ENCODE measurements around the gene IFNL2. TPM values are rescaled to one million over a fixed set of nuclear protein-coding genes. Genes with fewer than 3 reads are reported as not detected.
"Not testable (repeated sequence)": the region's sequence is repeated elsewhere in the genome, so short reads cannot be mapped to it uniquely, and the experiment has no call there.

The IFNL2 gene
- total RNA-seq, 1 donor from 2014 or later, result not detected

DNA sequence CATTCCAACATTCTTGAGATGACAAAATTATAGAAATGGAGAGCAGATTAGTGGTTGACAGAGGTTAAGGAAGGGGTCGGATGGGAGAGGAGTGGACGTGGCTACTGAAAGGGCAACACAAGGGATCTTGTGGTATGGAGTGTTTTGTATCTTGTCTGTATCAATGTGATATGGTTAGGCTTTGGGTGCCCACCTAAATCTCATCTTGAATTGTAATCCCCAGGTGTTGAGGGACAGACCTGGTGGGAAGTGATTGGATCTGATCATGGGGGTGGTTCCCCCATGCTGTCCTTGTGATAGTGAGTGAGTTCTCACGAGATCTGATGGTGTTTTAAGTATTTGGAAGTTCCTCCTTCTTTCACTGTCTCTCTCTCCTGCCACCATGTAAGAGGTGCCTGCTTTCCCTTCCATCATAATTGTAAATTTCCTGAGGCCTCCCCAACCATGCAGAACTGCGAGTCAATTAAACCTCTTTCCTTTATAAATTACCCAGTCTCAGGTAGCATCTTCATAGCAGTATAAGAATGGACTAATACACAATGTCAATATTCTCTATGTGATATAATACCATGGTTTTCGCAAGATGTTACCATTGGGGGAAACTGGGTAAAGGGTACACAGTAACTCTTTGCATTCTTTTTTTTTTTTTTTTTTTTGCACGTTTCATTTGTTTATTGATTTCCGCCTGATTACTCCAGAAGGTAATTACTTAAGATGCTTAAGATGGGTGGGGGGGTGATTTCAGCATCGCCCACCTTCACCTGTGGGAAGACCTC lies 14.6 kb upstream of the IFNL2 start:
- DNase-seq (ENCODE audit: low read depth in 2 of 2), result no peak

DNA sequence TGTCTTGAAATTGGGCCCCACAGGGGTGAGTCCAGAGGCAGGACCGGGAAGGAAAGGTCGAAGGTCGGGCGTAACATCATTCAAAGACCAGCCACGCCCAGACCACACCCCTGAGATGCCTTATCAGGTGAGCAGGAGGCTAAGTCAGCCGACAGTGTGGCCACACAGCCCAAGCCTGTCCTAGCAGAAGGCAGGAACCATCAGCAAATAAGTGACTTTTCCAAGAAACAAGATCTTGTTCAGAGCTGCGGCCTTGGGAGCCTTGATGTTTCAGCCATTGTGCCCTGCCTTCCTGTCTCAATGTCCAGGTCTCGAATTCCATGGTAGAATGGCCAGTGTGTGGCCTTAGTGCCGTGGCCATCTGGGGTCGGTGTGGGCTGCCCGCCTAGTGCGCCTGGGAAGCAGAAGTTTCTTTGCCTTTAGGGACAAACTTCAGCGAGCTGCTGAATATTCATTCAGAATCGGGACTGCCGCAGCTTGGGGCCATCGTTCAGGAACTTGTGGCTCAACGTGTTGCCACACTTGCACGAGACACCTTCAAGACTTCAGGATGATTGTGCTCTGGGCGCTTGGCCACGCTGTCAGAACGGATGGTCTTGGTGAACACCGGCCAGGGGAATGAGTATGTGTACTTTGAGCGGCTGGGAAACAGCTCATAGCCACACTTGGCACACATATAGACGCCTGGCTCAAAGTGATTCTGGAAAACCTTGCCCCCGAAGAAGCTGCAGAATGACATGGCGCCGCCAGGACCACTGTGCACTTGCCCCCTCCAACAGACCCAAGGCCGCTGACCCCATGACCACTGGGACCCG lies 13.5 kb upstream of the IFNL2 start:
- DNase-seq (ENCODE audit: low read depth in 2 of 2), result no peak

DNA sequence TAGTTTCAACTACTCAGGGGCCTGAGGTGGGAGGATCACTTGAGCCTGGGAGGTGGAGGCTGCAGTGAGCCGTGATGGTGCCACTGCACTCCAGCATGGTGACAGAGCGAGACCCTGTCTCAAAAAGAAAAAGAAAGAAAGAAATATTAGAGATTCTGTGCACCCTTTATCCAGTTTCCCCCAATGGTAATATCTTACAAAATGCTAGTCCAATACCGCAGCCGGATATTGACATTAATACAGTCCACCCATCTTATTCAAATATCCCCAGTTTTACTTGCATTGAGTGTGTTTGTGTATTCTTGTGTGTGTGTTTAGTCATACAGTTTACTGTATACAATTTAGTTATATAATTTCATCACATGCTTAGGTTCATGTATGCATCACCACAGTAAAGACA lies 11.0 kb upstream of the IFNL2 start:
- DNase-seq (ENCODE audit: low read depth in 2 of 2), result no peak

DNA sequence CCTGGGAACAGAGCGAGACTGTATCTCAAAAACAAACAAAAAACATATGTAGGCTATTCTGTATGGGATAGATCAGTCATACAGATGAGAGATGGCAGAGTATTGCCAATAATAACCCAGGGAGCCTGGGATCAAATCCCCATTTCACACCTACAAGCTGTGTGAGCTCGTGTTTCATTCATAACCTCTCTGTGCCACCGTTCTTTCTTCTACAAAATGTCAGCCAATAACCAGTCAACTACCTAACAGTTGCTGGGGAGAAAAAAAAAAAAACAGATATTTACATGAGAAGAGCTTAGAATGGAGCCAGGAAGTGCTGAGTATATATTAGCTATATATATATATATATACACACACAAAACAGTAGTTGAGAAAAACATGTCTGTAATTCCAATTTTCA lies 6.5 kb upstream of the IFNL2 start:
- DNase-seq (ENCODE audit: low read depth in 2 of 2), result no peak

DNA sequence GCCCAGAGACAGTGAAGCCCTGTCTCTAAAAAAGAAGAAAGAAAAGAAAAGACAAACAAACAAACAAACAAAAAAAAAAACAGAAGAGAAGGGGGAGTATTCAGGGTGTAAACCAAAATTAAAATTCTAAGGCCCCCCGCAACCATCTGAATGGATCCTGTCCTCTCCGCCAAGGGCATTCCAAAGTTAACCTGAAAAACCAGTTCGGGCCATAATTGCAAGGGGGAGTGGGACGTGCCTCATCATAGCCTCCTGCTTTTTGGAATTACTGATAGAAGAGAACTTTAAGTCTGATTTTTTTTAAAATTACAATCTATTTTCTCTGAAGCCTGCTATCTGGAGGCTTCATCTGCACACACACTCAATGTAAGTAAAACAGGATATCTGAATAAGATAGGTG lies 5.7 kb upstream of the IFNL2 start:
- DNase-seq (ENCODE audit: low read depth in 2 of 2), result no peak

DNA sequence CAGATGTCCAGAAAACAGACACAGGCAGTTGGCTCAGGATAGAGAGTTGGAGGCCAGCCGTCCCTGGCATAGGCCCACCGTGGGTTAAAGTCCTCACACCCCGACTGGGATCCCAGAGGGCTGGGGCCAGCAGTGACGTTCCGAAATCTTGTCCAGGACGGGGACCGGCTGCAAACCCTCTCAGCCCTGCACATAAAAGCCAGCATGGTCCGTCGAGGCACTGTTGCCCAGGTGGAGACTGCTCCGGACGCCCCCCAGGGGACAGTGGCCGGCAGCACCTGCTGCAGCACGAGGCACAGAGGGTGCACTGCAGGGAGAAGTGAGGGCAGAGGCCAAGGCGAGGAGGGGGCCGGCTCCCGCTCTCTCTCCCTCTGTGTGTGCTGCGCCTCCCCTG lies 4.3 kb upstream of the IFNL2 start:
- DNase-seq (ENCODE audit: low read depth in 2 of 2), result no peak

DNA sequence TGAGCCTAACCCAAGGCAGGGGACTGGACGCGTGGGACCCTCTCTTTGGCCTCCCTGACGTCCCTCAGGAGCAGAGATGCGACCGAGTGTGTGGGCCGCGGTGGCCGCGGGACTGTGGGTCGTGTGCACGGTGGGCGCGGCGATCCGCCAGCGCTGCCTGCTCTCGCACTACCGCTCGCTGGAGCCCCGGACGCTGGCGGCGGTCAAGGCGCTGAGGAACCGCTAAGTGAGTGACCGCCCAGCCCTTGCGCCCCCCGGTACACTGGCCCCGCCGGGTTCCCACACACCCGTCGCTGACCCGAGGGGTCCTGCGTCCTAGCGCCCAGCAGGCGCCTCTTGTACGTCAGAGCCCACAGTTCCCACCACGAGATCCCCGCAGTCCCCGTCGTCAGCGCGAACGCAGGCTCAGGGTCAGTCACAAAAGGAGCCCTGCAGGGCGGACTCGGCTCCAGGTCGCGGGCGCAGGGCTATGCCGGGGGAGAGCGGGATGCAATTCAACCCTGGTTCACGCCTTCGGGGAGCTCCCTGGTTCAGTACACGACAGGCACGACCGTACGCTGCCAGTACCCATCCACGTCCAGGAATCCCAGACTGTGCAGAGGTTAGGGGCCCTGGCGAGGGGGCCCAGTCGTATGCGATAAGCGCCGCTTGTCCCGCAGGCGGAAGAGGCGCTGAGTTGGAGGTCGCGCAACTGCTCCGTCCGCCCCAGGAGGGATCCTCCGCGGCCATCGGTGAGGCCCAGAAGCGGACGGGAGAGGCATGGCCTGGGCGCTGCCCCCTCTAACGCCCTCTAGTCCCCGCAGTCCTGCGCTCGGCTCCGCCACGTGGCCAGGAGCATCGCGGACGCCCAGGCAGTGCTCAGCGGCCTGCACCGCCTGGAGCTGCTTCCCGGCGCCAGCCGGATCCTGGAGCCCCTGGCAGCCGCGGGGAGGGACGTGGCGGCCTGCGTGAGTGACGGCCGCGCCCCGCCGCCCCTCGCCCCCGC lies 3.6 kb upstream of the IFNL2 start:
- DNase-seq (ENCODE audit: low read depth in 2 of 2), result peak in 1 of 2 donors; percentile 18

DNA sequence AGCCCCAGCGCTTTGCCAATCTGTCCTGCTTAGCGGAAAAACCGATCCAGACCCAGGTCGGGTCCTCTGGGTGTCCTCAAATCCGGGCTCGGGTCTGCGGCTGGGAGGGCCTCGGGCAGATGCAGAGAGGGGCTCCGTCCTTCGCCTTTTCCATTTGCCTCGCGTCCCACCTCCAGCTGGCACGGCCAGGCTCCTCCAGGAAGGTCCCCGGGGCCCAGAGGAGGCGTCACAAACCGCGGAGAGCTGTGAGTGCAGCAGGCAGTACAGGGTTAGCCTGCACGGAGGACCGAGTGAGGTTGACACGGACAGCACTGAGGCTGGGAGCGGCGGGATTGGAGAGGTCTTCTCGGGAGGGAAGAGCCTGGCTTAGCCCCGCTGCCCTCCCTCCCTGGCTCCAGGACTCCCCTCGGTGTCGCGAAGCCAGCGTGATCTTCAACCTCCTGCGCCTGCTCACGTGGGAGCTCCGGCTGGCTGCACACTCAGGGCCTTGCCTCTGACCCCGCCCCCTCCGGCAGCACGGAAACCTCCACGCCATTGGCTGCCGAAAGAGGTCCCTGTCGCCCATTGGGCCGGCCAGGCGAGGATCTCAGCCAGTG lies 2.8 kb upstream of the IFNL2 start:
- no peak for DNase-seq (ENCODE audit: low read depth in 2 of 2)

DNA sequence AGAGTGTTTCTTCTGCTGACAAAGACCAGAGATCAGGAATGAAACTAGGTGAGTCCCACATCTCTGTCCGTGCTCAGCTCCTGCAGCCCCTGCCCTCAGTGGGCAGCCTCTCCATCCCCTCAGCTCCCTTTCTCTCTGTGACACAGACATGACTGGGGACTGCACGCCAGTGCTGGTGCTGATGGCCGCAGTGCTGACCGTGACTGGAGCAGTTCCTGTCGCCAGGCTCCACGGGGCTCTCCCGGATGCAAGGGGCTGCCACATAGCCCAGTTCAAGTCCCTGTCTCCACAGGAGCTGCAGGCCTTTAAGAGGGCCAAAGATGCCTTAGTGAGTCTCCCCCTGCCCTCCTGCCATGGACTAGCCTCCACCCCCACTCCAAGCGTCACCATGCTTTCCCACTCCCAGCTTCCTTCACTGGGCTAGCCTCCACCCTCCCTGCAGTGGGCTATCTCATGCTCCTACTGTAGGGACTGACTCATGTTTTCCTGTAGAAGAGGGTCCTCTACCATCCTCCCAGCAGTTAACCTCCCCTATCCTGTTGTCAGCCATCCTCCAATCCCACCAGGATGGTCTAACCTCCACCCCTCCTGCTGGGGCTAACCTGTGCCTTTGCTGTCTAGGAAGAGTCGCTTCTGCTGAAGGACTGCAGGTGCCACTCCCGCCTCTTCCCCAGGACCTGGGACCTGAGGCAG lies 481 bp downstream of the IFNL2 start:
- DNase-seq (ENCODE audit: low read depth in 2 of 2), result not testable (repeated sequence)

DNA sequence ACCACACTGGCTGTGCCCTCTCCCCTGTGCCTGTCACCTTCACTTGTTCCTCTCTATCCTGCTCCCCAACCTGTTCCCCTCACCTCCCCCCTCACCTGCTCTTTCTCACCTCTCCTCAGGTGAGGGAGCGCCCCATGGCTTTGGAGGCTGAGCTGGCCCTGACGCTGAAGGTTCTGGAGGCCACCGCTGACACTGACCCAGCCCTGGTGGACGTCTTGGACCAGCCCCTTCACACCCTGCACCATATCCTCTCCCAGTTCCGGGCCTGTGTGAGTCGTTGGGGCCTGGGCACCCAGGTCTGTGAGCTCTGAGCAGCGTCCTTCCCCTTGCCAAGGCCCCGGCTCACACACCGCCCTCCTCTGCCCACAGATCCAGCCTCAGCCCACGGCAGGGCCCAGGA lies 1.2 kb downstream of the IFNL2 start:
- DNase-seq (ENCODE audit: low read depth in 2 of 2), result not testable (repeated sequence)

DNA sequence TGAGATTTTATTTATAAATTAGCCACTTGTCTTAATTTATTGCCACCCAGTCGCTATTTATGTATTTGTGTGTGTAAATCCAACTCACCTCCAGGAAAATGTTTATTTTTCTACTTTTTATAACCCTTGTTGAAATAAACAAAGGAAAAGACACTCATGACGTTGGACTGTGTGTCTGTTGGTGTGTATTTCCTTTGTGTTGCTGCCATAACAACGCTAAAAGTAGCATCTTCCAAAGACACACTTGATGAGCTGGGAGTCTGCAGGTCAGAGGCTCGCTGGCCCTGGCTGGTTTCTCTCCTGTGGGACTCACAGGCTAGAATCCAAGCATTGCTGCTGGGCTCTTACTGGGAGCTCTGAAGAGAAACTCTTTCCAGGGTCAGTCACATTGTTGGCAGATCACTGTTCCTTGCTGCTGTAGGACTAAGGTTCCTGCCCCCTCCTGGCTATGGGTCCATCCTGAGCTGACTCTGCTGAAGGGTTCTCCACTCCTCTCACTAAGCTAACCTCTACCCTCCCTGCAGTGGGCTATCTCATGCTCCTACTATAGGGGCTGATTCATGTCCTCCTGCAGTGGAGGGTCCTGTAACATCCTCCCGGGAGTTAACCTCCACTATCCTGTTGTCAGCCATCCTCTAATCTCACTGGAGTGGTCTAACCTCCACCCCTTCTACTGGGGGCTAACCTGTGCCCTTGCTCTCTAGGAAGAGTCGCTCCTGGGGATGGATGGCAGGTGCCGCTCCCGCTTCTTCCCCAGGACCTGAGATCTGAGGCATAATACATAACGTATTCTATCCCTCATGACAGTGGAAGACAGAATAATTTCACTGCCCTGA lies 2.1 kb downstream of the IFNL2 start:
- peak in 1 of 2 donors; percentile 63 for DNase-seq (ENCODE audit: low read depth in 2 of 2)

DNA sequence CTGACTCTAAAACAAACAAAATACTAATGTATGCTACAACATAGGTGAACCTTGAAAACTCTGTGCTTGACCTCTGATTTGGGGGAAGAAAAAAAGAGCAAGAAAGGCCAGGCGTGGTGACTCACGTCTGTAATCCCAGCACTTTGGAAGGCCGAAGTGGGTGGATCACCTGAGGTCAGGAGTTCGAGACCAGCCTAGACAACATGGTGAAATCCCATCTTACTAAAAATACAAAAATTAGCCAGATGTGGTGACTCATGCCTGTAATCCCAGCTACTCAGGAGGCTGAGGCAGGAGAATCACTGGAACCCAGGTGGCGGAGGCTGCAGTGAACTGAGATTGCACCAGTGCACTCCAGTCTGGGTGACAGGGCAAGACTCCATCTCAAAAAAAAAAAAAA lies 5.7 kb downstream of the IFNL2 start:
- DNase-seq (ENCODE audit: low read depth in 2 of 2), result not testable (repeated sequence)

DNA sequence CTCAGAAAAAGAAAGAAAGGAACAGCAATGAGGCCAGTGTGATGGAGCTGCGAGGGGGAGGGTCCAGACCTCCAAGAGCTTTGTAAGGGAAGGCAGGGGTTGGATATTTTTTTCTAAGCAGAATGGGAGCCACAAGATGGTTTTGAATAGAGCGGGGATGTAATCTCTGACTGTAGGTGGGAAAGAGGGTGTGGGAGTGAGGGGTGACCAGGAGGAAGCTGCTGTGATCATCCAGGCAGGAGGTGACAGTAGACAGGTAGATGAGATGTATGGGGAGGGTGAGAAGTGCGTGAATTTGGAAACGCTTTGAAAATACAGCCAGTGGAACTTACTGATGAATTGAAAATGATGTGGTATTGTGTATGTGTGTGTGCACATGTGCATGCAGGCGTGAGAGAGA lies 7.4 kb downstream of the IFNL2 start:
- no peak for DNase-seq (ENCODE audit: low read depth in 2 of 2)

DNA sequence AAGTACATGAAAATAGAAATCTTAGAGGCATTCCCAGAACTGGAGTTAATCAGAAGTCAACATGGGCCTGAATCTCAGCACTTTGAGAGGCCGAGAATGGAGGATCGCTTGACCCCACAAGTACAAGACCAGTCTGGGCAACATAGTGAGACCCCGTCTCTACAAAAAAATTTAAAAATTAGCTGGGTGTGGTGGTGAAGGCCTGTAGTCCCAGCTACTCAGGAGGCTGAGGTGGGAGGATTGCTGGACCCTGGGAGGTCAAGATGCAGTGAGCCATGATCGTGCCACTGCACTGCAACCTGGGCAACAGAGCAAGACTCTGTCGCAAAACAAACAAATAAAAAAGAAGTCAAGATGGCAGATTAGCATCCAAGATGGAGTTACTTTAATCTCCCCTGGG lies 8.5 kb downstream of the IFNL2 start:
- DNase-seq (ENCODE audit: low read depth in 2 of 2), result no peak

DNA sequence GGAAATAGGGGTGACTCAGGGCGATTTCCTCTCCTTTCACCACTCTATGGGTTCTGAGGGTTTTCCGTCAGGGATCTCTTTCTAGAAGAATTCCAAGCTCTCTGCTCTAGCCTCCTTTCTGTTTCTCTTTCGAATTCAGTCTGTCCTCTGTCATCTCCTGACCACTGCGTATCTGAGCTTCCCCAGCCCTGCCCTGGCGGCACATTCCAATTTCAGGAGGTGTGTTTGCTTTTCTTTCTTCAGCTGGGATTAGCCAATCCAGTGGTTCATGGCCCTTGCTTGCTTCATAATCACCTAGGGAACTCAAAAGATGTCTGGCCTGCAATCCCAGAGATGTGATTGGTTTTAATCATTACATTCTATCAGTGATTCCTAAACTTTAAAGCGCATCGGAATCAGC lies 9.4 kb downstream of the IFNL2 start:
- DNase-seq (ENCODE audit: low read depth in 2 of 2), result peak in 1 of 2 donors; percentile 8

DNA sequence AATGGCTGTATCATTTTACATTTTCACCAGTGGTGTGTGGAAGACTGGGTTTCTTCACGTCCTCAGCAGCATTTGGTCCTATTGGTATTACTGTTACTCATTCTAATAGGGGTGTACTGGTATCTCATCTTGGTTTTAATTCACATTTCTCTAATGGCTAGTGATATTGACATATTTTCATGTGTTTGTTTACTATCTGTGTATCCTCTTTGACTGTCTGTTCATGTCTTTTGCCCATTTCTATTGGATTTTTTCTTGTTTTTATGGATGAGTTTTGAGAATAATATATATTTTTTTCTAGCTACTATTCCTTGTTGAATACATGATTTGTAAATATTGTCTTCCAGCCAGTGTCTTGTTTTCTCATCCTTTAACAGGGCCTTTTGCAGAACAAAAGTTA lies 13.8 kb downstream of the IFNL2 start:
- no peak for DNase-seq (ENCODE audit: low read depth in 2 of 2)

DNA sequence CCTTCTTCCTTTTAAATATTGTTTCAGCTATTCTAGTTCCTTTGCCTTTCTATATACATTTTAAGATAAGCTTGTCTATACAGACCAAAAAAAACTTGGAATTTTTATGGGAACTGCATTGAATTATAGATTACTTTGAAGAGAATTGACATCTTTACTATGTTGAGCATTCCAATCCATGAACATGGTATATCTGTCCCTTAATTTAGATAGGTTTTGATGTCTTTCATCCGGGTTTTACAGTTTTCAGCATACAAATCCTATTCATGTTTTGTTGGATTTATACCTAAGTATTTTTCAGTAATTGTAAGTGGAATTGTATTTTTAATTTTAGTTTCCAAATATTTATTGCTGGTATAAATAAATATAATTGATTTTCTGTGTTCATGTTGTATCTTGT lies 15.8 kb downstream of the IFNL2 start:
- no peak for DNase-seq (ENCODE audit: low read depth in 2 of 2)

DNA sequence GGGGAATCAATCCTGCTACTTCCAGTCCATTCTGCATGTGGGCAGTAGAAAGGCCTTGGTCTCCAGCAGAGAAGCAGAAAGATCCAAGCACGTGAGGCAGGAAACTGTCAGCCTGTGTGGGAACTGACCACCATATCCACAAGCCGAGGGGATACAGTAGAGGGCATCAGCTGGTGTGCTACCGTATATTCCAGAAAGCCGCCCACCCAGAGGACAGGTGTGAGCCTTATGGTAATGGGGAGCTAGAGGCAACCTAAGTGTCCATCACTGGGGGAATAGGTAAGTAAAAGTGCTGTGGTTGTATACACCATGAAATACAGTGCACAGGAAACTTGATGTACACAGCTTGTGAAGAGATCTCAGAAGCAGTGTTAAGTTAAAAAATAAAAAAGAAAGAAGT lies 25.2 kb downstream of the IFNL2 start:
- DNase-seq (ENCODE audit: low read depth in 2 of 2), result no peak

DNA sequence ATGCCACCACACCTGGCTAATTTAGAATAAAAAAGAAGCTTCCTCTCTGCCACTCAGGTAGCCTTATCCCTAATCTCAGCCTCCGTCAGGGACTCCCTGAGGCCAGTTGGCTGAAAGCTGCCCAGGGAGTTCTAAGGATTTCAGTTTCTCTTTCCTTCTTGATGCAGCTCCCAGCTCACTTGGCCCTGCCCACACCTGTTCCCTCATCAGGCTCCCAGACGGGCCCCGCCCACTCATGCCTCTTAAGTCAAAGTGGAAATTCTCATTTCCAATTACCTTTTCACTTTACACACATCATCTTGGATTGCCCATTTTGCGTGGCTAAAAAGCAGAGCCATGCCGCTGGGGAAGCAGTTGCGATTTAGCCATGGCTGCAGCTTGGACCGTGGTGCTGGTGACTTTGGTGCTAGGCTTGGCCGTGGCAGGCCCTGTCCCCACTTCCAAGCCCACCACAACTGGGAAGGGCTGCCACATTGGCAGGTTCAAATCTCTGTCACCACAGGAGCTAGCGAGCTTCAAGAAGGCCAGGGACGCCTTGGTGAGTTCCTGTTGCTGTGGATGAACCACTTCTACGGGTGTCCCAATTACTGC lies 28.0 kb downstream of the IFNL2 start, which contains the start of gene IFNL1:
IFNL1 (plus strand) TSS at position 353 of the 591 bp plus-strand sequence; CDS start at position 368, 15 bp downstream.
- DNase-seq (ENCODE audit: low read depth in 2 of 2), result no peak
